ENCODE results near the gene CFAP126.

DNA sequence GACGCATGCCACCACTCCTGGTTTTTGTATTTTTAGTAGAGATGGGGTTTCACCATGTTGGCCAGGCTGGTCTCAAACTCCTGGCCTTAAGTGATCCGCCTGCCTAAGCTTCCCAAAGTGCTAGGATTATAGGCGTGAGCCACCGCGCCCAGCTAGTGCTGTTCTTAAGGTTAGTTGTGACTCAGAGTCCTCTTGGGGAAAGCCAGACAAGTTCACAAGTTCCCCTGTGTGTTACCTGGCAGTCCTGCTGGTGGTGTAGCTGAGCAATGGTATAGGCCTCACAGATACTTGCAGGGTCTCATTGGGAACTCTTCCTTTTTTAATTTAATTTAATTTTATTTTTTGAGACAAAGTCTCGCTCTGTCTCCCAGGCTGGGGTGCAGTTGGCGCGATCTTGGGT is 10.6 kb downstream of the CFAP126 start:
- TF ChIP-seq, protein P1, sequence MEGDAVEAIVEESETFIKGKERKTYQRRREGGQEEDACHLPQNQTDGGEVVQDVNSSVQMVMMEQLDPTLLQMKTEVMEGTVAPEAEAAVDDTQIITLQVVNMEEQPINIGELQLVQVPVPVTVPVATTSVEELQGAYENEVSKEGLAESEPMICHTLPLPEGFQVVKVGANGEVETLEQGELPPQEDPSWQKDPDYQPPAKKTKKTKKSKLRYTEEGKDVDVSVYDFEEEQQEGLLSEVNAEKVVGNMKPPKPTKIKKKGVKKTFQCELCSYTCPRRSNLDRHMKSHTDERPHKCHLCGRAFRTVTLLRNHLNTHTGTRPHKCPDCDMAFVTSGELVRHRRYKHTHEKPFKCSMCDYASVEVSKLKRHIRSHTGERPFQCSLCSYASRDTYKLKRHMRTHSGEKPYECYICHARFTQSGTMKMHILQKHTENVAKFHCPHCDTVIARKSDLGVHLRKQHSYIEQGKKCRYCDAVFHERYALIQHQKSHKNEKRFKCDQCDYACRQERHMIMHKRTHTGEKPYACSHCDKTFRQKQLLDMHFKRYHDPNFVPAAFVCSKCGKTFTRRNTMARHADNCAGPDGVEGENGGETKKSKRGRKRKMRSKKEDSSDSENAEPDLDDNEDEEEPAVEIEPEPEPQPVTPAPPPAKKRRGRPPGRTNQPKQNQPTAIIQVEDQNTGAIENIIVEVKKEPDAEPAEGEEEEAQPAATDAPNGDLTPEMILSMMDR (IDR thresholded peaks at IDR 0.05) = no peak
- TF ChIP-seq POLR2A (IDR thresholded peaks at IDR 0.05) (no peak), EP300 (IDR thresholded peaks at IDR 0.05) (no peak)

Measured in ovary (tissue), 3 donors.